Liver (tissue), 9 donors: ENCODE measurements around the gene OTOF. TPM values are rescaled to one million over a fixed set of nuclear protein-coding genes. Genes with fewer than 3 reads are reported as not detected.

Experiments
- DNase-seq: peaks from one replicate; pipeline ENCODE4 v3.0.0-alpha.2; 2017; ENCODE audit warnings: low spot score
- H3K27ac ChIP-seq, 2 donors: one replicate each; pipeline ENCODE4 v1.7.0; 2013; ENCODE audit warnings: inconsistent platforms in 2 of 2, low read length in 2 of 2, control low read depth in 1 of 2, low read depth in 1 of 2, mild to moderate bottlenecking in 1 of 2
- H3K27me3 ChIP-seq, 4 donors: one replicate each; pipeline versions ENCODE4 v1.6.1 to v1.7.0; 2013; ENCODE audit warnings: low read length in 3 of 4, inconsistent platforms in 1 of 4, mild to moderate bottlenecking in 1 of 4, moderate library complexity in 1 of 4; ENCODE audit not compliant: control insufficient read depth in 4 of 4, insufficient read depth in 4 of 4
- H3K36me3 ChIP-seq, 4 donors: one replicate each; pipeline versions ENCODE4 v1.6.1 to v1.7.0; 2013; ENCODE audit warnings: low read length in 3 of 4, mild to moderate bottlenecking in 3 of 4, low read depth in 1 of 4, moderate library complexity in 1 of 4; ENCODE audit not compliant: control insufficient read depth in 4 of 4, insufficient read depth in 3 of 4
- H3K4me1 ChIP-seq, 4 donors: one replicate each; pipeline versions ENCODE4 v1.6.1 to v1.7.0; 2013; ENCODE audit warnings: low read length in 3 of 4, mild to moderate bottlenecking in 3 of 4, moderate library complexity in 1 of 4; ENCODE audit not compliant: control insufficient read depth in 4 of 4, insufficient read depth in 4 of 4
- H3K4me3 ChIP-seq, 3 donors: one replicate each; pipeline versions ENCODE4 v1.6.1 to v1.7.0; 2013; ENCODE audit warnings: low read length in 3 of 3, control low read depth in 1 of 3, low read depth in 1 of 3, mild to moderate bottlenecking in 1 of 3
- H3K9ac ChIP-seq, 2 donors: one replicate each; pipeline ENCODE4 v1.7.0; 2013; ENCODE audit warnings: low read length in 2 of 2, mild to moderate bottlenecking in 2 of 2, moderate library complexity in 2 of 2, control low read depth in 1 of 2, low read depth in 1 of 2
- H3K9me3 ChIP-seq, 4 donors: one replicate each; pipeline versions ENCODE4 v1.6.1 to v1.7.0; 2013; ENCODE audit warnings: low read length in 3 of 4; ENCODE audit not compliant: control insufficient read depth in 4 of 4
- CTCF ChIP-seq: fragments of 150-350 bp; IDR thresholded peaks from 2 replicates; pipeline ENCODE4 v1.5.1; 2017; ENCODE audit warnings: improper control_type of control experiment, low read depth, low read length; ENCODE audit not compliant: missing input control
- EGR1 ChIP-seq, 2 donors: IDR thresholded peaks; 2 replicates each; pipeline ENCODE4 v1.6.1; 2016 to 2018; ENCODE audit warnings: antibody characterized with exemption in 2 of 2, low read depth in 2 of 2
- FOXA2 ChIP-seq: IDR thresholded peaks from 2 replicates; pipeline ENCODE4 v1.6.1; 2016; ENCODE audit warnings: antibody characterized with exemption
- GABPA ChIP-seq, 2 donors: IDR thresholded peaks in 1 of 2; conservative IDR thresholded peaks in 1 of 2; 2 replicates each; pipeline ENCODE4 v1.6.1; 2016; ENCODE audit warnings: antibody characterized with exemption in 2 of 2, mild to moderate bottlenecking in 1 of 2, moderate library complexity in 1 of 2
- HNF4A ChIP-seq, 2 donors: conservative IDR thresholded peaks; 2 replicates each; pipeline ENCODE4 v1.6.1; 2016; ENCODE audit warnings: antibody characterized with exemption in 2 of 2, mild to moderate bottlenecking in 2 of 2
- HNF4G ChIP-seq: IDR thresholded peaks from 2 replicates; pipeline ENCODE4 v1.6.1; 2016; ENCODE audit warnings: antibody characterized with exemption
- JUND ChIP-seq, 2 donors: IDR thresholded peaks; 2 replicates each; pipeline ENCODE4 v1.6.1; 2016; ENCODE audit warnings: antibody characterized with exemption in 2 of 2
- RAD21 ChIP-seq, 2 donors: IDR thresholded peaks; 2 replicates each; pipeline ENCODE4 v1.6.1; 2016; ENCODE audit warnings: antibody characterized with exemption in 2 of 2, mild to moderate bottlenecking in 2 of 2
- RXRA ChIP-seq, 2 donors: IDR thresholded peaks; 2 replicates each; pipeline ENCODE4 v1.6.1; 2017 to 2018; ENCODE audit warnings: antibody characterized with exemption in 2 of 2, mild to moderate bottlenecking in 1 of 2
- SP1 ChIP-seq: IDR thresholded peaks from 2 replicates; pipeline ENCODE4 v1.6.1; 2018; ENCODE audit warnings: antibody characterized with exemption, mild to moderate bottlenecking
- YY1 ChIP-seq: IDR thresholded peaks from 2 replicates; pipeline ENCODE4 v1.6.1; 2016; ENCODE audit warnings: antibody characterized with exemption, mild to moderate bottlenecking
- WGBS: extraction: QIAGEN DNeasy Blood & Tissue Kit; methylation state at CpG from one replicate; pipeline ENCODE4 v1.1.7; 2013; 5-methylcytosine and 5-hydroxymethylcytosine counted together
- polyA plus RNA-seq, 2 donors: library from polyadenylated mRNA; stranded (reverse) in 1 of 2; unstranded in 1 of 2; fragments of 200-250 nt in 1 of 2; fragments of >200 nt in 1 of 2; fragmentation: Nextera tagmentation in 1 of 2; extraction: Ambion mirVana in 1 of 2; gene quantifications; one replicate each; pipeline versions ENCODE4 v1.2.1 to v1.2.3, GENCODE V29; 2013 to 2015
- total RNA-seq, 2 donors: library from RNA; depleted of rRNA; stranded (reverse); fragments of >200 nt; gene quantifications; one replicate each; pipeline ENCODE4 v1.2.3, GENCODE V29; 2014
- TF ChIP-seq, protein P1 (sequence below): IDR thresholded peaks from 2 replicates; pipeline ENCODE4 v1.6.1; 2016; ENCODE audit warnings: antibody characterized with exemption
- TF ChIP-seq, protein P2 (sequence below): IDR thresholded peaks from 2 replicates; pipeline ENCODE4 v1.6.1; 2016; ENCODE audit warnings: antibody characterized with exemption, mild to moderate bottlenecking
- TF ChIP-seq, protein P3 (sequence below): IDR thresholded peaks from 2 replicates; pipeline ENCODE4 v1.6.1; 2016; ENCODE audit warnings: antibody characterized with exemption
- donor health status: healthy.
- donor health status: healthy.
- donor health status: healthy.
- donor health status: healthy.
- donor health status: healthy.

The OTOF gene
- total and polyA plus RNA-seq, 4 donors = 0.06 to 0.28 (median 0.07) TPM; not detected in 1

- Histone ChIP-seq H3K9me3 (no peaks in the 10 kb centered on the region), H3K4me1 (peaks cover 0 to 6% (median 0%) of the 10 kb centered on the region in 4 donors), H3K36me3 (no peaks in the 10 kb centered on the region), H3K27me3 (no peaks in the 10 kb centered on the region), H3K9ac (no peak overlapping the region), H3K4me3 (no peak overlapping the region), H3K27ac (peak overlapping the region in 1 of 2 donors; percentile 18)
- 79% methylated on average over 18 of the region's 18 CpGs for WGBS
- DNase-seq = no peak
- peak in 1 of 2 donors; percentile 38 for TF ChIP-seq RXRA (IDR thresholded peaks at IDR 0.05)
- no peak for TF ChIP-seq RAD21 (IDR thresholded peaks at IDR 0.05)
- peak; percentile 32 for TF ChIP-seq SP1
- peak; percentile 50 to 57 for TF ChIP-seq HNF4A (conservative IDR thresholded peaks at IDR 0.05)
These were observed 22.1 kb downstream of the OTOF start for GRCh38 chr2:26455670-26456439.

GRCh38 chr2:26455037-26455669, 22.8 kb downstream of the OTOF start:
- Histone ChIP-seq H3K36me3 (no peaks in the 10 kb centered on the region), H3K9me3 (no peaks in the 10 kb centered on the region), H3K4me3 (no peak overlapping the region), H3K4me1 (peaks cover 0 to 6% (median 0%) of the 10 kb centered on the region in 4 donors), H3K27ac (no peak overlapping the region), H3K27me3 (no peaks in the 10 kb centered on the region), H3K9ac (no peak overlapping the region)
- 91% methylated on average over 11 of the region's 11 CpGs for WGBS
- DNase-seq = no peak
- TF ChIP-seq RXRA (IDR thresholded peaks at IDR 0.05) (no peak), HNF4G (no peak), JUND (IDR thresholded peaks at IDR 0.05) (no peak), HNF4A (conservative IDR thresholded peaks at IDR 0.05) (no peak), RAD21 (IDR thresholded peaks at IDR 0.05) (no peak), GABPA (IDR thresholded peaks at IDR 0.05 in 1 of 2, conservative IDR thresholded peaks at IDR 0.05 in 1 of 2) (no peak), CTCF (no peak), FOXA2 (no peak), YY1 (no peak), EGR1 (IDR thresholded peaks at IDR 0.05; ENCODE audit: low read depth in 2 of 2) (no peak), SP1 (no peak)
- TF ChIP-seq, protein P1, sequence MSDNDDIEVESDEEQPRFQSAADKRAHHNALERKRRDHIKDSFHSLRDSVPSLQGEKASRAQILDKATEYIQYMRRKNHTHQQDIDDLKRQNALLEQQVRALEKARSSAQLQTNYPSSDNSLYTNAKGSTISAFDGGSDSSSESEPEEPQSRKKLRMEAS = no peak
- TF ChIP-seq, protein P2, sequence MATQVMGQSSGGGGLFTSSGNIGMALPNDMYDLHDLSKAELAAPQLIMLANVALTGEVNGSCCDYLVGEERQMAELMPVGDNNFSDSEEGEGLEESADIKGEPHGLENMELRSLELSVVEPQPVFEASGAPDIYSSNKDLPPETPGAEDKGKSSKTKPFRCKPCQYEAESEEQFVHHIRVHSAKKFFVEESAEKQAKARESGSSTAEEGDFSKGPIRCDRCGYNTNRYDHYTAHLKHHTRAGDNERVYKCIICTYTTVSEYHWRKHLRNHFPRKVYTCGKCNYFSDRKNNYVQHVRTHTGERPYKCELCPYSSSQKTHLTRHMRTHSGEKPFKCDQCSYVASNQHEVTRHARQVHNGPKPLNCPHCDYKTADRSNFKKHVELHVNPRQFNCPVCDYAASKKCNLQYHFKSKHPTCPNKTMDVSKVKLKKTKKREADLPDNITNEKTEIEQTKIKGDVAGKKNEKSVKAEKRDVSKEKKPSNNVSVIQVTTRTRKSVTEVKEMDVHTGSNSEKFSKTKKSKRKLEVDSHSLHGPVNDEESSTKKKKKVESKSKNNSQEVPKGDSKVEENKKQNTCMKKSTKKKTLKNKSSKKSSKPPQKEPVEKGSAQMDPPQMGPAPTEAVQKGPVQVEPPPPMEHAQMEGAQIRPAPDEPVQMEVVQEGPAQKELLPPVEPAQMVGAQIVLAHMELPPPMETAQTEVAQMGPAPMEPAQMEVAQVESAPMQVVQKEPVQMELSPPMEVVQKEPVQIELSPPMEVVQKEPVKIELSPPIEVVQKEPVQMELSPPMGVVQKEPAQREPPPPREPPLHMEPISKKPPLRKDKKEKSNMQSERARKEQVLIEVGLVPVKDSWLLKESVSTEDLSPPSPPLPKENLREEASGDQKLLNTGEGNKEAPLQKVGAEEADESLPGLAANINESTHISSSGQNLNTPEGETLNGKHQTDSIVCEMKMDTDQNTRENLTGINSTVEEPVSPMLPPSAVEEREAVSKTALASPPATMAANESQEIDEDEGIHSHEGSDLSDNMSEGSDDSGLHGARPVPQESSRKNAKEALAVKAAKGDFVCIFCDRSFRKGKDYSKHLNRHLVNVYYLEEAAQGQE = no peak
- TF ChIP-seq, protein P3, sequence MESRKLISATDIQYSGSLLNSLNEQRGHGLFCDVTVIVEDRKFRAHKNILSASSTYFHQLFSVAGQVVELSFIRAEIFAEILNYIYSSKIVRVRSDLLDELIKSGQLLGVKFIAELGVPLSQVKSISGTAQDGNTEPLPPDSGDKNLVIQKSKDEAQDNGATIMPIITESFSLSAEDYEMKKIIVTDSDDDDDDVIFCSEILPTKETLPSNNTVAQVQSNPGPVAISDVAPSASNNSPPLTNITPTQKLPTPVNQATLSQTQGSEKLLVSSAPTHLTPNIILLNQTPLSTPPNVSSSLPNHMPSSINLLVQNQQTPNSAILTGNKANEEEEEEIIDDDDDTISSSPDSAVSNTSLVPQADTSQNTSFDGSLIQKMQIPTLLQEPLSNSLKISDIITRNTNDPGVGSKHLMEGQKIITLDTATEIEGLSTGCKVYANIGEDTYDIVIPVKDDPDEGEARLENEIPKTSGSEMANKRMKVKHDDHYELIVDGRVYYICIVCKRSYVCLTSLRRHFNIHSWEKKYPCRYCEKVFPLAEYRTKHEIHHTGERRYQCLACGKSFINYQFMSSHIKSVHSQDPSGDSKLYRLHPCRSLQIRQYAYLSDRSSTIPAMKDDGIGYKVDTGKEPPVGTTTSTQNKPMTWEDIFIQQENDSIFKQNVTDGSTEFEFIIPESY = no peak
